ENCODE results near the gene AGXT.

AGXT gene

GRCh38 chr2:240875228-240876034 is 6.8 kb downstream of the AGXT start:
- TF ChIP-seq JUND (IDR thresholded peaks at IDR 0.05; ENCODE audit: low read depth), result no peak
- no peak for DNase-seq (ENCODE audit: low read depth in 1 of 2, low spot score in 1 of 2)
- in situ Hi-C loops (cut with HindIII; ENCODE audit: low pct_unique_long_range_greater_than_20kb, low sequenced_read_pairs), result no loop called here

- TF ChIP-seq JUND (IDR thresholded peaks at IDR 0.05; ENCODE audit: low read depth), result no peak
- in situ Hi-C loops (cut with HindIII; ENCODE audit: low pct_unique_long_range_greater_than_20kb, low sequenced_read_pairs), result no loop called here
- DNase-seq (ENCODE audit: low read depth in 1 of 2, low spot score in 1 of 2), result no peak
Observed at GRCh38 chr2:240876035-240876474, 7.4 kb downstream of the AGXT start.

- in situ Hi-C loops (cut with HindIII; ENCODE audit: low pct_unique_long_range_greater_than_20kb, low sequenced_read_pairs), result no loop called here
- no peak for TF ChIP-seq JUND (IDR thresholded peaks at IDR 0.05; ENCODE audit: low read depth)
- DNase-seq (ENCODE audit: low read depth in 1 of 2, low spot score in 1 of 2), result no peak
Observed at GRCh38 chr2:240876475-240877251, 8.0 kb downstream of the AGXT start.

DNA sequence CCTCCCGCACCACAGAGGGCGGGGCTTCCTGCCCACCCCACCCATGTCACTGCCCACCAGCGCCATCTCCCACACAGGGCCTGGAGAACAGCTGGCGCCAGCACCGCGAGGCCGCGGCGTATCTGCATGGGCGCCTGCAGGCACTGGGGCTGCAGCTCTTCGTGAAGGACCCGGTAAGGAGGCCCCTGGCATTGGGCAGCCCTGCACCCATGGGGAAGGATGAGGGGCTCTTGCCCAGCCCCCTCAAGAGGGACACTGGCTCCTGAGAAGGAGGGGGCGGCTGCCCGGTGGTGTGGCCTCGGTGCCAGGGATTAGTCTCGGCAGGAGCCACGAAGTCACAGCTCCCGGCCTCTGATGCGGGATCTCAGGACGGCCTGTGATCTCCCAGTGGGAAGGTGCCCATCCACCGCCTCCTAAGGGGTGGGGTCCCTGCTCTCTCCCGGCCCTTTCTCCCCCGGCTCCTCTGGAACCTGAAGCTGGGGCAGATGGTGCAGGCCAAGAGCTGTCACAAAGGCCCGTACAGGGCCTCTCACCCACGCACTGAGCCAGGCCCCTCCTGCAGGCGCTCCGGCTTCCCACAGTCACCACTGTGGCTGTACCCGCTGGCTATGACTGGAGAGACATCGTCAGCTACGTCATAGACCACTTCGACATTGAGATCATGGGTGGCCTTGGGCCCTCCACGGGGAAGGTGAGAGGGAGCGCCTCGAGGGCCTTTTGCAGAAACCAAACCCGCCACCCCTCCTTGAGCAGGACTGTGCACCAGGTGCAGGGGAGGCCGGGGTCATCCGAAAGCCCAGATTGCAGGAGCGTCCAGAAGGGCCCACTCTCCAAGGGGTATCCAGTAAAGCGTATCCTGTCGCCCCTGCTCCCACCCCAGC is 9.1 kb downstream of the AGXT start:
- DNase-seq (ENCODE audit: low read depth in 1 of 2, low spot score in 1 of 2), result no peak
- in situ Hi-C loops (cut with HindIII; ENCODE audit: low pct_unique_long_range_greater_than_20kb, low sequenced_read_pairs), result no loop called here
- TF ChIP-seq JUND (IDR thresholded peaks at IDR 0.05; ENCODE audit: low read depth), result no peak

DNA sequence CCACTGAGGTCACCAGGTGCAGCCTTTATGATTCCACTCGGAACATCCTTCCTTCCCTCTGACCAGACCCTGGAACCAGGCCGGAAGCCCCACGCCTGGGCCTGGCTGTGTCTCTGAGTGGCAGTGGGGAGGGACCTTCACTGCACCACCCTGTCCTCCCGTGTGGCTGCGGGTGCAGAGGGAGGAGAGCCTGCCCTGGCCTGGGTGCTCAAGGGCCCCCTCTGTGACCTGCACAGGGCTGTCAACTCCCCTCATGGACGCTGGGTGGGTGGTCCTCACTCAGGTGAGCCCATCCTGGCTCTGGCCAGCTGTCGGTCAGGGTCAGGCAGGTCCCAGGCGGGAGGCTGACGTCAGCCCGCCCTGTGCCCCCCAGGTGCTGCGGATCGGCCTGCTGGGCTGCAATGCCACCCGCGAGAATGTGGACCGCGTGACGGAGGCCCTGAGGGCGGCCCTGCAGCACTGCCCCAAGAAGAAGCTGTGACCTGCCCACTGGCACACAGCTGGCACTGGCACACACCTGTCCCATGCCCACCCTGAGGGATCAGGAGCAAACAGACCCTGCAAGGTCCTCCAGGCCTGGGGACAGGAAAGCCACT is 9.8 kb downstream of the AGXT start:
- in situ Hi-C loops (cut with HindIII; ENCODE audit: low pct_unique_long_range_greater_than_20kb, low sequenced_read_pairs), result no loop called here
- TF ChIP-seq JUND (IDR thresholded peaks at IDR 0.05; ENCODE audit: low read depth), result no peak
- DNase-seq (ENCODE audit: low read depth in 1 of 2, low spot score in 1 of 2), result no peak

DNA sequence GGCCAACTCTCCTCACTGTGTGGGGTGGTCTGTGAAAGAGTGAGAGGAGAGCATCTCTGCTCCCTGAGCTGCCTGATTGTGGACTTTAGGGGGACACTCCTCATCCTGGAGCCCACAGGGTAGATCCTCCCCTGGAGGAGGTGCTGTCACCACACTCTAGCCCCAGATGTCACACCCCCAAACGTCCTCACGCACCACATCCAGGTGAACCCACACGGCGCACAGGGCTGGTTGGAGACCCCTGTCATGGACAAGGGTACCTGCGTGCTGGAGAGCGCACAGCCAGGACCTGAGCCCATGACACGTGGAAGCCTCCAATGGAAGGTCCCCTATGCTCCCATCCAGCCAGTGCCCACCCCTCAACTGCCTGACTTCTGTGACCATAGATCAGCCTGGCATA is 10.5 kb downstream of the AGXT start:
- in situ Hi-C loops (cut with HindIII; ENCODE audit: low pct_unique_long_range_greater_than_20kb, low sequenced_read_pairs), result no loop called here
- DNase-seq (ENCODE audit: low read depth in 1 of 2, low spot score in 1 of 2), result no peak
- no peak for TF ChIP-seq JUND (IDR thresholded peaks at IDR 0.05; ENCODE audit: low read depth)

- no peak for DNase-seq (ENCODE audit: low read depth in 1 of 2, low spot score in 1 of 2)
- TF ChIP-seq JUND (IDR thresholded peaks at IDR 0.05; ENCODE audit: low read depth), result no peak
- in situ Hi-C loops (cut with HindIII; ENCODE audit: low pct_unique_long_range_greater_than_20kb, low sequenced_read_pairs), result no loop called here
Observed at GRCh38 chr2:240881913-240882312, 13.3 kb downstream of the AGXT start.

- TF ChIP-seq JUND (IDR thresholded peaks at IDR 0.05; ENCODE audit: low read depth), result no peak
- DNase-seq (ENCODE audit: low read depth in 1 of 2, low spot score in 1 of 2), result no peak
- in situ Hi-C loops (cut with HindIII; ENCODE audit: low pct_unique_long_range_greater_than_20kb, low sequenced_read_pairs), result no loop called here
Observed at GRCh38 chr2:240884221-240884620, 15.6 kb downstream of the AGXT start.

- no peak for TF ChIP-seq JUND (IDR thresholded peaks at IDR 0.05; ENCODE audit: low read depth)
- DNase-seq (ENCODE audit: low read depth in 1 of 2, low spot score in 1 of 2), result no peak
- in situ Hi-C loops (cut with HindIII; ENCODE audit: low pct_unique_long_range_greater_than_20kb, low sequenced_read_pairs), result no loop called here
Observed at GRCh38 chr2:240884745-240885144, 16.1 kb downstream of the AGXT start.

GRCh38 chr2:240885566-240885965 is 16.9 kb downstream of the AGXT start:
- no peak for DNase-seq (ENCODE audit: low read depth in 1 of 2, low spot score in 1 of 2)
- TF ChIP-seq JUND (IDR thresholded peaks at IDR 0.05; ENCODE audit: low read depth), result no peak
- in situ Hi-C loops (cut with HindIII; ENCODE audit: low pct_unique_long_range_greater_than_20kb, low sequenced_read_pairs), result no loop called here

GRCh38 chr2:240886023-240886565 is 17.5 kb downstream of the AGXT start:
- in situ Hi-C loops (cut with HindIII; ENCODE audit: low pct_unique_long_range_greater_than_20kb, low sequenced_read_pairs), result no loop called here
- TF ChIP-seq JUND (IDR thresholded peaks at IDR 0.05; ENCODE audit: low read depth), result no peak
- DNase-seq (ENCODE audit: low read depth in 1 of 2, low spot score in 1 of 2), result no peak
